Hepatocyte (in vitro differentiated cells): Measurements from ENCODE around the gene MDM4.

ENCODE experiments used
- EZH2phosphoT487 ChIP-seq: fragments of 200-600 bp; sonication (generic); IDR thresholded peaks from one replicate; pipeline ENCODE4 v1.6.1; 2018; ENCODE audit warnings: antibody characterized with exemption, mild to moderate bottlenecking, low read depth, moderate library complexity; ENCODE audit not compliant: unreplicated experiment, severe bottlenecking
- TF ChIP-seq, protein P1 (sequence below): fragments of 200-600 bp; sonication (generic); IDR thresholded peaks from 2 replicates; pipeline ENCODE4 v1.5.1; 2016; ENCODE audit warnings: antibody characterized with exemption, mild to moderate bottlenecking; ENCODE audit not compliant: poor library complexity

DNA sequence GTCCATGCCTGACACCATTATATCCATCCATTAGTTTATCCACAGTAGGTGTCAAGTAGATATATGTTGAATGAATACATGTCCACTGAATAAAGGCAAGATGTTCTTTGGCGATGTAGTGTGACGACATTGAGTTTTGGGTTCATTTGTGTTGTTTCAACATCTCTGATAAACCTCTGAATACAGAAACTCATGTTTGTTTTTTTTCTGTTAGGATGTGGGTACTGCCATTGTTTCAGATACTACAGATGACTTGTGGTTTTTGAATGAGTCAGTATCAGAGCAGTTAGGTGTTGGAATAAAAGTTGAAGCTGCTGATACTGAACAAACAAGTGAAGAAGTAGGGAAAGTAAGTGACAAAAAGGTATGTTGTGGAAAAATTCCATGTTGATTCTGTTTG is 28.1 kb downstream of the MDM4 start:
- TF ChIP-seq, protein P1, sequence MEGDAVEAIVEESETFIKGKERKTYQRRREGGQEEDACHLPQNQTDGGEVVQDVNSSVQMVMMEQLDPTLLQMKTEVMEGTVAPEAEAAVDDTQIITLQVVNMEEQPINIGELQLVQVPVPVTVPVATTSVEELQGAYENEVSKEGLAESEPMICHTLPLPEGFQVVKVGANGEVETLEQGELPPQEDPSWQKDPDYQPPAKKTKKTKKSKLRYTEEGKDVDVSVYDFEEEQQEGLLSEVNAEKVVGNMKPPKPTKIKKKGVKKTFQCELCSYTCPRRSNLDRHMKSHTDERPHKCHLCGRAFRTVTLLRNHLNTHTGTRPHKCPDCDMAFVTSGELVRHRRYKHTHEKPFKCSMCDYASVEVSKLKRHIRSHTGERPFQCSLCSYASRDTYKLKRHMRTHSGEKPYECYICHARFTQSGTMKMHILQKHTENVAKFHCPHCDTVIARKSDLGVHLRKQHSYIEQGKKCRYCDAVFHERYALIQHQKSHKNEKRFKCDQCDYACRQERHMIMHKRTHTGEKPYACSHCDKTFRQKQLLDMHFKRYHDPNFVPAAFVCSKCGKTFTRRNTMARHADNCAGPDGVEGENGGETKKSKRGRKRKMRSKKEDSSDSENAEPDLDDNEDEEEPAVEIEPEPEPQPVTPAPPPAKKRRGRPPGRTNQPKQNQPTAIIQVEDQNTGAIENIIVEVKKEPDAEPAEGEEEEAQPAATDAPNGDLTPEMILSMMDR = no peak
- no peak for TF ChIP-seq EZH2phosphoT487
